ENCODE data around the gene NINL. TPM values are rescaled to one million over a fixed set of nuclear protein-coding genes. Genes with fewer than 3 reads are reported as not detected.

NINL gene
- total RNA-seq, 1 experiment from 2014 or later: 7.2 TPM

DNA sequence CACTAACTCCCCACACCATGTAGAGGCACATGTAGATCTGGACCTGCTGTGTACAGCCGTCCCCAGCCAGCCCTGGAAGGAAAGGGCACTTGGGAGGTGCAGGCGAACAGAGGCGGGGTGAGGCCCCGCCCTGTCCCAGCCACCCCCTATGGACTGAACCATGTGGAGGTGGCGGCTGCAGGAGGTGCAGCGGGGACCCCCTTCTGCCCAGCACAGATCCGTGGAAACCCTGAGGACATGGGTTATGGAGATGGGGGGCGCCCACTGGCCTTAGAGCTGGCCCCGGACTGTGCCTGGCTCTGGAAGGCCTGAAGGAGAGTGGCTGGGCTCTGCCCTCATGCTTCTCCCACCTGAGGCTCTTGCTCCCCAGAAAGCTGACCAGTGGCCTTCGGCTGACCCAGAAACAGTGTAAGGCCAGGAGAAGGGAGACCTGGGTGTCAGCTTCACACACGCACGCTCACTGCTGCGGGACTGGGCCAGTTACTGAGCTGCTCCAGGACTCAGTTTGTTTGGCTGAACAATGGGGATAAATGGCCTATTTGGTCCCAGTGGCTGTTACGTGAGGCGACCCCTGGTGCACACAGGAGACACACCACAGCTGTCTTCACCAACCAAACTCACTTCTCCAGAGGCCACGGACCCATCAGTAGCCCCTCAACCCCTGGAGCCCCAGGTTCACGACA lies 90.7 kb downstream of the NINL start:
- Histone ChIP-seq H3K4me2 (ENCODE audit: low read length) (no peak overlapping the region), H3K4me1 (ENCODE audit: control insufficient read depth in 1 of 2, insufficient read depth in 2 of 2, low read length in 2 of 2) (peaks cover 0 to 4% of the 10 kb centered on the region in 2 experiments; a peak in 1 of 4 replicates), H3K27ac (ENCODE audit: low read depth, low read length) (no peak overlapping the region), H2AFZ (ENCODE audit: low read depth, low read length, poor library complexity, severe bottlenecking) (no peak overlapping the region), H3K9me3 (ENCODE audit: control insufficient read depth in 1 of 2, insufficient read depth in 1 of 2, low read depth in 1 of 2, low read length in 2 of 2) (no peaks in the 10 kb centered on the region), H3K9ac (ENCODE audit: low read length) (no peak overlapping the region), H4K20me1 (ENCODE audit: insufficient read depth) (no peaks in the 10 kb centered on the region), H3K9me2 (ENCODE audit: insufficient read depth) (no peaks in the 10 kb centered on the region), H3K27me3 (ENCODE audit: insufficient read depth, low read length) (no peaks in the 10 kb centered on the region), H3K4me3 (replicated peaks in 1 of 2; ENCODE audit: low read depth in 1 of 2, low read length in 2 of 2) (no peak overlapping the region), H3K79me2 (ENCODE audit: insufficient read depth, low read length) (no peaks in the 10 kb centered on the region), H3K36me3 (ENCODE audit: control insufficient read depth in 1 of 2, insufficient read depth in 2 of 2, low read length in 2 of 2) (no peaks in the 10 kb centered on the region)
- BruUV-seq (replicated peaks): no TSS peak
- RAD21 ChIA-PET (ENCODE audit: low non-redundant PET in 1 of 2, low total read pairs in 2 of 2, uncharacterized antibody in 2 of 2, unreplicated experiment in 2 of 2): no interaction called here
- DNase-seq (ENCODE audit: low read depth, low spot score) (no peak), ATAC-seq (no peak)
- CTCF ChIA-PET: no interaction called here
- no peak for TF ChIP-seq ZFX (IDR thresholded peaks at IDR 0.05)
- TF ChIP-seq SIN3A (IDR thresholded peaks at IDR 0.05; ENCODE audit: low read depth): no peak
- TF ChIP-seq SRF (IDR thresholded peaks at IDR 0.05; ENCODE audit: low read depth): no peak
- TF ChIP-seq YY1 (IDR thresholded peaks at IDR 0.05; ENCODE audit: extremely low read depth, insufficient replicate concordance, low read depth, low read length): no peak
- TF ChIP-seq ELF1 (IDR thresholded peaks at IDR 0.05; ENCODE audit: borderline replicate concordance, low read depth): no peak
- TF ChIP-seq, protein P1, sequence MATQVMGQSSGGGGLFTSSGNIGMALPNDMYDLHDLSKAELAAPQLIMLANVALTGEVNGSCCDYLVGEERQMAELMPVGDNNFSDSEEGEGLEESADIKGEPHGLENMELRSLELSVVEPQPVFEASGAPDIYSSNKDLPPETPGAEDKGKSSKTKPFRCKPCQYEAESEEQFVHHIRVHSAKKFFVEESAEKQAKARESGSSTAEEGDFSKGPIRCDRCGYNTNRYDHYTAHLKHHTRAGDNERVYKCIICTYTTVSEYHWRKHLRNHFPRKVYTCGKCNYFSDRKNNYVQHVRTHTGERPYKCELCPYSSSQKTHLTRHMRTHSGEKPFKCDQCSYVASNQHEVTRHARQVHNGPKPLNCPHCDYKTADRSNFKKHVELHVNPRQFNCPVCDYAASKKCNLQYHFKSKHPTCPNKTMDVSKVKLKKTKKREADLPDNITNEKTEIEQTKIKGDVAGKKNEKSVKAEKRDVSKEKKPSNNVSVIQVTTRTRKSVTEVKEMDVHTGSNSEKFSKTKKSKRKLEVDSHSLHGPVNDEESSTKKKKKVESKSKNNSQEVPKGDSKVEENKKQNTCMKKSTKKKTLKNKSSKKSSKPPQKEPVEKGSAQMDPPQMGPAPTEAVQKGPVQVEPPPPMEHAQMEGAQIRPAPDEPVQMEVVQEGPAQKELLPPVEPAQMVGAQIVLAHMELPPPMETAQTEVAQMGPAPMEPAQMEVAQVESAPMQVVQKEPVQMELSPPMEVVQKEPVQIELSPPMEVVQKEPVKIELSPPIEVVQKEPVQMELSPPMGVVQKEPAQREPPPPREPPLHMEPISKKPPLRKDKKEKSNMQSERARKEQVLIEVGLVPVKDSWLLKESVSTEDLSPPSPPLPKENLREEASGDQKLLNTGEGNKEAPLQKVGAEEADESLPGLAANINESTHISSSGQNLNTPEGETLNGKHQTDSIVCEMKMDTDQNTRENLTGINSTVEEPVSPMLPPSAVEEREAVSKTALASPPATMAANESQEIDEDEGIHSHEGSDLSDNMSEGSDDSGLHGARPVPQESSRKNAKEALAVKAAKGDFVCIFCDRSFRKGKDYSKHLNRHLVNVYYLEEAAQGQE (IDR thresholded peaks at IDR 0.05; ENCODE audit: low read depth): no peak
- TF ChIP-seq EZH2phosphoT487 (IDR thresholded peaks at IDR 0.05; ENCODE audit: borderline replicate concordance): no peak
- no peak for TF ChIP-seq EGR1 (IDR thresholded peaks at IDR 0.05; ENCODE audit: low read depth)
- no peak for TF ChIP-seq CTCF (IDR thresholded peaks at IDR 0.05 in 2 of 3, conservative IDR thresholded peaks at IDR 0.05 in 1 of 3; ENCODE audit: borderline replicate concordance in 1 of 3, insufficient read depth in 1 of 3, low read depth in 2 of 3, low read length in 2 of 3)
- no peak for TF ChIP-seq CEBPB (IDR thresholded peaks at IDR 0.05; ENCODE audit: low read depth)
- TF ChIP-seq ZBTB33 (IDR thresholded peaks at IDR 0.05; ENCODE audit: extremely low read depth, insufficient replicate concordance, low read length): no peak
- no peak for TF ChIP-seq POLR2AphosphoS5 (IDR thresholded peaks at IDR 0.05; ENCODE audit: low read depth, low read length)
- POLR2A ChIA-PET: no interaction called here
- intact Hi-C loops (cut with micrococcal nuclease): no loop called here
